ENCODE data around the gene DAZAP1.

The DAZAP1 gene

GRCh38 chr19:1459479-1459878, 52.1 kb downstream of the DAZAP1 start:
- H3K36me3 Mint-ChIP-seq (ENCODE audit: low read depth) = peaks cover 6% of the 10 kb centered on the region
- no peaks in the 10 kb centered on the region for H3K9me3 Mint-ChIP-seq
- no peak overlapping the region for H3K27ac Mint-ChIP-seq
- peaks cover 59% of the 10 kb centered on the region for H3K27me3 Mint-ChIP-seq (ENCODE audit: low read depth)
- TF ChIP-seq CTCF (IDR thresholded peaks at IDR 0.05; ENCODE audit: unreplicated experiment in 3 of 3) = no peak
- H3K4me1 Mint-ChIP-seq = no peaks in the 10 kb centered on the region
- H3K4me3 Mint-ChIP-seq = no peak overlapping the region

- Mint-ChIP-seq H3K9me3 (no peaks in the 10 kb centered on the region), H3K36me3 (ENCODE audit: low read depth) (peaks cover 6% of the 10 kb centered on the region), H3K27me3 (ENCODE audit: low read depth) (peaks cover 58% of the 10 kb centered on the region), H3K4me3 (no peak overlapping the region), H3K4me1 (no peaks in the 10 kb centered on the region), H3K27ac (no peak overlapping the region)
- TF ChIP-seq CTCF (IDR thresholded peaks at IDR 0.05; ENCODE audit: unreplicated experiment in 3 of 3) = no peak
Observed at GRCh38 chr19:1460033-1460995, 52.9 kb downstream of the DAZAP1 start.

- H3K36me3 Mint-ChIP-seq (ENCODE audit: low read depth) = peaks cover 6% of the 10 kb centered on the region
- H3K27ac Mint-ChIP-seq = no peak overlapping the region
- H3K4me1 Mint-ChIP-seq = no peaks in the 10 kb centered on the region
- H3K9me3 Mint-ChIP-seq = no peaks in the 10 kb centered on the region
- H3K27me3 Mint-ChIP-seq (ENCODE audit: low read depth) = peaks cover 59% of the 10 kb centered on the region
- TF ChIP-seq CTCF (IDR thresholded peaks at IDR 0.05; ENCODE audit: unreplicated experiment in 3 of 3) = no peak
- no peak overlapping the region for H3K4me3 Mint-ChIP-seq
Observed at GRCh38 chr19:1461862-1462261, 54.5 kb downstream of the DAZAP1 start.

- H3K27ac Mint-ChIP-seq = no peak overlapping the region
- peak; percentile 64 to 69 (median 66) for TF ChIP-seq CTCF (IDR thresholded peaks at IDR 0.05; ENCODE audit: unreplicated experiment in 3 of 3)
- H3K9me3 Mint-ChIP-seq = no peaks in the 10 kb centered on the region
- H3K4me3 Mint-ChIP-seq = no peak overlapping the region
- peaks cover 53% of the 10 kb centered on the region for H3K27me3 Mint-ChIP-seq (ENCODE audit: low read depth)
- no peaks in the 10 kb centered on the region for H3K36me3 Mint-ChIP-seq (ENCODE audit: low read depth)
- H3K4me1 Mint-ChIP-seq = no peaks in the 10 kb centered on the region
Observed at GRCh38 chr19:1465191-1466016, 58.0 kb downstream of the DAZAP1 start.

GRCh38 chr19:1466018-1466460, 58.7 kb downstream of the DAZAP1 start:
- H3K36me3 Mint-ChIP-seq (ENCODE audit: low read depth) = no peaks in the 10 kb centered on the region
- no peaks in the 10 kb centered on the region for H3K4me1 Mint-ChIP-seq
- no peak overlapping the region for H3K27ac Mint-ChIP-seq
- no peaks in the 10 kb centered on the region for H3K9me3 Mint-ChIP-seq
- no peak for TF ChIP-seq CTCF (IDR thresholded peaks at IDR 0.05; ENCODE audit: unreplicated experiment in 3 of 3)
- peaks cover 59% of the 10 kb centered on the region for H3K27me3 Mint-ChIP-seq (ENCODE audit: low read depth)
- H3K4me3 Mint-ChIP-seq = no peak overlapping the region
